ENCODE results near the gene NKPD1.

Gene NKPD1

DNA sequence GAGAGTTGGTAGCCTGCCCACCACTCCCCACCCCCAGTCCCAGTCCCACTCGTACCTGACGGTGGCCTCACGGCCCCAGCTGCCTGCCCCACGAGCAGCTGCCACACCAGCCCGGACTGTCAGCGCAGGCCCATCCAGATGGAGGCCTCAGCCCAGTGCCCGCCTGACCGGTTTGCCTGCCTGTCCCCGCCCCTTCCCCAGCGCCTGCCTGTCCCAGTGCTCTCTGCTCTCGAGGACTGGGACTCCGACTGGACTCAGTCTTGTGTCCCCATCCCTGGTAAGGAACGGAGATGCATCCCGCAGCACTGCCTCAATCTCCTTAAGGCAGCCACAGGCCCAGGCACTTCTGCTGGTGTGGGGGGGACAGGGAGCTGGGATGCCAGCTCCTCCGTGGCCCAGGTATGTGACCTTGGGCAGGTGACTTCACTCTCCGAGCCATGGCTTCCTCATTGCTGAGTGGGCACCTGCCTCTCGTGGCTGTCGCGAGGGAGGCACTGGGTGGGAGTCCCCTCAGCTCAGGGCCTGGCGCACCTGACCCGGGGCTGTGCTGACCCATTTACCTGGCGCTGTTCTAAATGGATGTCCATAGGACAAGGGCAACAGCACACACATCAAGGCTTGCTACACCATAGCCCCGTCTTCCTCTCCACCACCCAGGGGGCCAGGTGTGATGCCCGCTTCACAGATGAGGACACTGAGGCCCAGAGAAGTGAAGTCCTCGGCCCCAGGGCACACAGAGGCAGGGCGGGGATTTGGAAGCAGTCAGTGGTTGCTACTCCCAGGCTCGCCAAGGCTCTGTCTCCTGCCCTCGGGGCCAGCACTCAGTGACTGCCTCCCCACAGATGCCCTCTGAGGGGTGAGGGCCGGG is at the start of gene NKPD1:
TSS of gene NKPD1 (minus strand) at position 113 of the 868 bp plus-strand sequence. CDS start 832 bp downstream, outside the sequence.
- no peak for DNase-seq

DNA sequence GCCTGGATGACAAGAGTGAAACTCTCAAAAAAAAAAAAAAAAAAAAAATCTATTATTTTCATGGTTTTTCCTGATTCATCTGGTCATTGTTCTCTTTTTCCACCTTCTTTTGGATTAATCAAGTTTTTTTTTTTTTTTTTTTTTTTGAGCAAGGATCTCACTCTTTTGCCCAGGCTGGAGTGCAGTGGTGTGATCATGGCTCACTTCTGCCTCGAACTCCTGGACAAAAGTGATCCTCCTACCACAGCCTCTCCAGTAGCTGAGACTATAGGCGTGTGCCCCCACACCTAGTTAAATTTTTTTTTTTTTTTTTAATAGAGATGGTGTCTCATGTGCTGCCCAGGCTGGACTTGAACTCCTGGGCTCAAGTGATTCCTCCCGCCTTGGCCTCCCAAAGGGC is 45.5 kb upstream of the NKPD1 start:
- no peak for DNase-seq

DNA sequence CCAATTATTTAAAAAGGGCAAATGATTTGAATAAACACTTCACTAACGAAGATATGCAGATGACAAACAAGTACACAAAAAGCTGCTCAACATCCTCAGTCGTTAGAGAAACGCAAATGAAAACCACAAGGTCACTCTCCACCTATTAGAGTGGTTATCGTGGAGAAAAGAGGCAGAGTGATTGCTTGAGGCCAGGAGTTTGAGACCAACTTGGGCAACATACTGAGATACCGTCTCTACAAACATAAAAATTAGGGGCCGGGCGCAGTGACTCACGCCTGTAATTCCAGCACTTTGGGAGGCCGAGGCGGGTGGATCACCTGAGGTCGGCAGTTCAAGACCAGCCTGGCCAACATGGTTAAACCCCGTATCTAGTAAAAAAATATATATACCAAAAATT is 45.0 kb upstream of the NKPD1 start:
- no peak for DNase-seq

DNA sequence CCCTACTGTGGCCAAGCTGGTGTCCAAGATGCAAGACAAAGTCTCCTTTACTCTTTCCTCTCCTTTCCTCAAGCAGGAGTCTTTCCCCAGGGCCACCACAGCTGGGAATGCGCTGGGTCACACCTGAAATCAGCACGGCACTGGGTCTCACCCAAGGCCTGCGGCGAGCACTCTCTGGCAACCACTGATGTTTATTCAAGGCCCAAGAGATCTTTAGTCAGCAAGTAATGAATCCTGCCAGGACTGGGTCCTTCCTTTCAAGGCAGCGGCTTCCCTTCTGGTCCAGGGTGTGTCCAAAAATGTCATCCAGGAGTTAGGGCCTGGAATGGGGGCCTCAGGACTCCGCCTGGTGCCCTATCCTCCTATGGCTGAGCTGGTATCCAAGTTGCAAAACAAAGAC is 41.9 kb upstream of the NKPD1 start:
- DNase-seq = no peak

GRCh38 chr19:45200568-45200967 is 39.8 kb upstream of the NKPD1 start:
- no peak for DNase-seq

DNA sequence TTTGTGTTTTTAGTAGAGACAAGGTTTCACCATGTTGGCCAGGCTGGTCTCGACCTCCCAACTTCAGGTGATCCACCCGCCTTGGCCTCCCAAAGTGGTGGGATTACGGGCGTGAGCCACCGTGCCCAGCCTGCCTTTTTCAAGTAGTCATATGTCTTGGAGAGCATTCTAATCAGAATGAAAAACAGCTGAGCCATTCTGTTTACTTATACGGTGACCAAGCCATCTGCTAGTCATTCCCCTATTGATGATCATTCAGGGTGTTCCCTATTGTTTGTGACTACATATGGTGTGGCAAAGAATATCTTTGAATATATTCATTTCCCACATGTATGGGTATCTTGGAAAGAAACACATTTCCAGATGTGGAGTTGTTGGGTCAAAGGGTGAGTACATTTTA is 35.0 kb upstream of the NKPD1 start:
- DNase-seq = no peak

- DNase-seq = no peak
Observed at GRCh38 chr19:45191375-45191774, 30.6 kb upstream of the NKPD1 start.

- no peak for DNase-seq
Observed at GRCh38 chr19:45189971-45190370, 29.2 kb upstream of the NKPD1 start.

- no peak for DNase-seq
Observed at GRCh38 chr19:45187421-45188100, 26.8 kb upstream of the NKPD1 start.

DNA sequence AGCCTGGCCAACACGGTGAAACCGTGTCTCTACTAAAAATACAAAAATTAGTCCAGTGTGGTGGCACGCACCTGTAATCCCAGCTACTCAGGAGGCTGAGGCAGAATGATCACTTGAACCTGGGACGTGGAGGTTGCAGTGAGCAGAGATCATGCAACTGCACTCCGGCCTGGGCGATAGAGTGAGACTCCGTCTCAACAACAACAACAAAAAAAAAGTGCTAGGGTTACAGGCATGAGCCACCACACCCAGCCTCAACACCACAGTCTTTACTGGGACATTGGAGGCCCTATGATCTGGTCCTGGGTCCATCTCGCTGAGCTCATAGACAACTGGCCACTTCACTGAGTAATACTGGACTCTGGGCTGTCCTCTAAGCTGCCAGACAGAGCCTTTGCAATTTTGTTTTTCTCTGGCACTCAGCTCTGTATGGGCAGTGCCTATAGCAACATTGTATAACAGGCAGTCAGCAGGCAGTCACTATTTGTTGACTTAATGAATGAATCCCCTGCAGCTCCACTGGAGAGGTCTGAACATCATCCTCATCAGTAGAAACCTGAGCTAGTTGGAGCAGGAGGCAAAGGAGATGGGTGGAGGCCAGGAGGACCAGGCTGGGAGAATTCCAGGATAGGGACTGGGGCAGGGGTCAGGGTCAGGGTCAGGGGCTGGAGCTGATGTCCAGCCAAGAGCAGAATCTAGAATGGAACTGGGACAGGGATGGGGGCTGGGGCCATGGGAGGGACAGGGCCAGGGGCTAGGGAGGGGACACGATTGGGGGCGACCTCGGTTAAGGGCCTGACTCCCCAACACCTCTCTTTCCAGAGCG is 25.9 kb upstream of the NKPD1 start:
- DNase-seq = no peak

- no peak for DNase-seq
Observed at GRCh38 chr19:45184115-45184514, 23.3 kb upstream of the NKPD1 start.

- DNase-seq = no peak
Observed at GRCh38 chr19:45182758-45183157, 22.0 kb upstream of the NKPD1 start.

GRCh38 chr19:45180936-45181335 is 20.2 kb upstream of the NKPD1 start:
- DNase-seq = no peak

GRCh38 chr19:45179892-45180370 is 19.1 kb upstream of the NKPD1 start:
- DNase-seq = no peak

GRCh38 chr19:45179072-45179891 is 18.5 kb upstream of the NKPD1 start:
- DNase-seq = no peak

- DNase-seq = peak; percentile 52
Observed at GRCh38 chr19:45178262-45179071, 17.7 kb upstream of the NKPD1 start, which contains the start of gene BLOC1S3. BLOC1S3 (plus strand) TSS chr19:45178784; CDS start chr19:45179297, 513 bp downstream.

DNA sequence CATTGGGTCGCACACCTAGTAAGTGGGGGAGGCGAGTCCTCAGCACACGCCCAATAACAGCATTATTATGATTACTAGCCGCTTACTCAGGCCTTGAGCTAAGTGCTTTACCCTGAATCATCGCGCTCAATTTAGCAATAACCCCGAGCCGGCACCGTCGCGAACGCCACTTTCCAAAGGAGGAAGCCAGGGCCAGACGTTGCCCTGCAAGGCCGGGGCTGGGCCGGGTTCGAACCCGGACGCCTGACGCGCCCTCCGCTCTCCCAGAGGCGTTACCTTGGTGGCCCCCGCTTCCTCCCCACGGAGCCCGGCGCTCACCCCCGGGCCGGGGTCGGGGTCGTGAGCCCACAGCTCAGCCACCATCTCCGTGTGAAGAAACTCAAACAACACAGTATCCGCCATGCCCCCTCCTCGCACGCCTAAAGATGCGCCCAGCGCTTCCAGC is 17.1 kb upstream of the NKPD1 start, which contains the start of gene TRAPPC6A:
TSS of gene TRAPPC6A (minus strand) at position 421 of the 445 bp plus-strand sequence. CDS start at position 402, 19 bp downstream.
- DNase-seq = no peak

- DNase-seq = no peak
Observed at GRCh38 chr19:45175515-45176345, 14.9 kb upstream of the NKPD1 start.

DNA sequence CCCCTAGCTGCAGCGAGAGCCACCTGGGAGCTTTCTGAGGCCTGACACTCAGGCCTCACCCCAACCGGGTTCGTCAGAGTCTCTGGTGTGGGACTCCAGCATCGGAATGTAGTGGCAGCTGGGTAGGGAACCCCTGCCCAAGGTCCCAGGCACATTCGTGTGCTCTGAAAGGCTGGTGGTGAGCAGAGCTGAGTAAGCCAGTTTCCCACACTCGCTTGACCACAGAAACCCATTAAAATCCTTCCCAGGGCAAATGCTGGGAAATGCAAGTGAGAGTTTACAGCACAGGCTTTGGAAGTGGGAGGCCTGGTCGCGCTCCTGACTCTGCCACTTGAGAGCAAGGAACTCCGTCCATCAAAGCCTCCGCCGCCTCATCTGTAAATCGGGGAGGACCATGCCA is 13.0 kb upstream of the NKPD1 start:
- DNase-seq = no peak

GRCh38 chr19:45172611-45173208 is 11.9 kb upstream of the NKPD1 start:
- no peak for DNase-seq

Measured in cortex of kidney (tissue), 1 donor.